ENCODE results near the gene EYS.
"Not testable (repeated sequence)": the region's sequence is repeated elsewhere in the genome, so short reads cannot be mapped to it uniquely, and the experiment has no call there.

- TF ChIP-seq, protein P1, sequence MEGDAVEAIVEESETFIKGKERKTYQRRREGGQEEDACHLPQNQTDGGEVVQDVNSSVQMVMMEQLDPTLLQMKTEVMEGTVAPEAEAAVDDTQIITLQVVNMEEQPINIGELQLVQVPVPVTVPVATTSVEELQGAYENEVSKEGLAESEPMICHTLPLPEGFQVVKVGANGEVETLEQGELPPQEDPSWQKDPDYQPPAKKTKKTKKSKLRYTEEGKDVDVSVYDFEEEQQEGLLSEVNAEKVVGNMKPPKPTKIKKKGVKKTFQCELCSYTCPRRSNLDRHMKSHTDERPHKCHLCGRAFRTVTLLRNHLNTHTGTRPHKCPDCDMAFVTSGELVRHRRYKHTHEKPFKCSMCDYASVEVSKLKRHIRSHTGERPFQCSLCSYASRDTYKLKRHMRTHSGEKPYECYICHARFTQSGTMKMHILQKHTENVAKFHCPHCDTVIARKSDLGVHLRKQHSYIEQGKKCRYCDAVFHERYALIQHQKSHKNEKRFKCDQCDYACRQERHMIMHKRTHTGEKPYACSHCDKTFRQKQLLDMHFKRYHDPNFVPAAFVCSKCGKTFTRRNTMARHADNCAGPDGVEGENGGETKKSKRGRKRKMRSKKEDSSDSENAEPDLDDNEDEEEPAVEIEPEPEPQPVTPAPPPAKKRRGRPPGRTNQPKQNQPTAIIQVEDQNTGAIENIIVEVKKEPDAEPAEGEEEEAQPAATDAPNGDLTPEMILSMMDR (IDR thresholded peaks at IDR 0.05), result not testable (repeated sequence)
- not testable (repeated sequence) for TF ChIP-seq POLR2A (IDR thresholded peaks at IDR 0.05; ENCODE audit: low read depth); POLR2AphosphoS5 (IDR thresholded peaks at IDR 0.05)
These were observed 79.5 kb downstream of the EYS start for GRCh38 chr6:65627434-65627999.
